Neural progenitor cell (in vitro differentiated cells): ENCODE measurements around the gene IFNG-AS1. TPM values are rescaled to one million over a fixed set of nuclear protein-coding genes. Genes with fewer than 3 reads are reported as not detected.

Source experiments
- DNase-seq: peaks from one replicate; pipeline ENCODE4 v3.0.0-alpha.2; 2016; ENCODE audit warnings: low spot score
- H2AFZ ChIP-seq: fragments of 200-600 bp; sonication (generic); replicated peaks from 2 replicates; pipeline ENCODE4 v1.6.1; 2016; ENCODE audit warnings: antibody characterized with exemption
- H3F3A ChIP-seq: fragments of 200-600 bp; sonication (generic); 2 replicates; pipeline ENCODE4 v1.6.1; 2016; ENCODE audit warnings: antibody characterized with exemption, low read depth
- H3K27ac ChIP-seq: fragments of 200-600 bp; sonication (generic); 2 replicates; pipeline ENCODE4 v1.5.1; 2016; ENCODE audit warnings: mild to moderate bottlenecking
- H3K27me3 ChIP-seq: fragments of 200-600 bp; sonication (generic); 2 replicates; pipeline ENCODE4 v1.6.1; 2016; ENCODE audit warnings: mild to moderate bottlenecking, moderate library complexity
- H3K36me3 ChIP-seq: fragments of 200-600 bp; sonication (generic); 2 replicates; pipeline ENCODE4 v1.5.1; 2016
- H3K4me1 ChIP-seq: fragments of 200-600 bp; sonication (generic); 2 replicates; pipeline ENCODE4 v1.6.1; 2016; ENCODE audit warnings: mixed run types
- H3K4me2 ChIP-seq: fragments of 200-600 bp; sonication (generic); 2 replicates; pipeline ENCODE4 v1.6.1; 2016
- H3K4me3 ChIP-seq: fragments of 200-600 bp; sonication (generic); 2 replicates; pipeline ENCODE4 v1.5.1; 2016
- H3K79me2 ChIP-seq: fragments of 200-600 bp; sonication (generic); 2 replicates; pipeline ENCODE4 v1.6.1; 2016; ENCODE audit warnings: low read depth
- H3K9ac ChIP-seq: fragments of 200-600 bp; sonication (generic); 2 replicates; pipeline ENCODE4 v1.6.1; 2016
- H3K9me3 ChIP-seq: fragments of 200-600 bp; sonication (generic); 2 replicates; pipeline ENCODE4 v1.5.1; 2016; ENCODE audit warnings: low read depth
- H4K20me1 ChIP-seq: fragments of 200-600 bp; sonication (generic); 2 replicates; pipeline ENCODE4 v1.6.1; 2016; ENCODE audit warnings: low read depth
- H3K27ac Mint-ChIP-seq: 3 replicates; pipeline ENCODE4 v1.8.0; 2021; ENCODE audit warnings: mixed read lengths
- H3K27me3 Mint-ChIP-seq: 2 replicates; pipeline ENCODE4 v1.8.0; 2022; ENCODE audit warnings: low read depth, mild to moderate bottlenecking, inconsistent platforms, moderate library complexity, mixed read lengths; ENCODE audit not compliant: insufficient read depth
- H3K36me3 Mint-ChIP-seq: 3 replicates; pipeline ENCODE4 v1.8.0; 2021; ENCODE audit warnings: mixed read lengths
- H3K4me1 Mint-ChIP-seq: 3 replicates; pipeline ENCODE4 v1.8.0; 2021; ENCODE audit warnings: mixed read lengths
- H3K4me3 Mint-ChIP-seq: 3 replicates; pipeline ENCODE4 v1.8.0; 2021; ENCODE audit warnings: mild to moderate bottlenecking, moderate library complexity, mixed read lengths
- H3K9me3 Mint-ChIP-seq: 3 replicates; pipeline ENCODE4 v1.8.0; 2020; ENCODE audit warnings: mixed read lengths
- EZH2 ChIP-seq: fragments of 200-600 bp; sonication (generic); IDR thresholded peaks from 2 replicates; pipeline ENCODE4 v1.6.1; 2017; ENCODE audit warnings: antibody characterized with exemption, mild to moderate bottlenecking, moderate library complexity
- EZH2phosphoT487 ChIP-seq: fragments of 200-600 bp; sonication (generic); IDR thresholded peaks from 2 replicates; pipeline ENCODE4 v1.6.1; 2017; ENCODE audit warnings: antibody characterized with exemption
- total RNA-seq: library from RNA; depleted of rRNA; stranded (reverse); fragments of >200 nt; gene quantifications from 2 replicates; pipeline ENCODE4 v1.2.3, GENCODE V29; 2015; ENCODE audit warnings: low replicate concordance
- TF ChIP-seq, protein P1 (sequence below): fragments of 200-600 bp; sonication (generic); IDR thresholded peaks from 2 replicates; pipeline ENCODE4 v1.5.1; 2017; ENCODE audit warnings: antibody characterized with exemption, mild to moderate bottlenecking

The IFNG-AS1 gene
- total RNA-seq, 1 donor from 2014 or later, result not detected

DNA sequence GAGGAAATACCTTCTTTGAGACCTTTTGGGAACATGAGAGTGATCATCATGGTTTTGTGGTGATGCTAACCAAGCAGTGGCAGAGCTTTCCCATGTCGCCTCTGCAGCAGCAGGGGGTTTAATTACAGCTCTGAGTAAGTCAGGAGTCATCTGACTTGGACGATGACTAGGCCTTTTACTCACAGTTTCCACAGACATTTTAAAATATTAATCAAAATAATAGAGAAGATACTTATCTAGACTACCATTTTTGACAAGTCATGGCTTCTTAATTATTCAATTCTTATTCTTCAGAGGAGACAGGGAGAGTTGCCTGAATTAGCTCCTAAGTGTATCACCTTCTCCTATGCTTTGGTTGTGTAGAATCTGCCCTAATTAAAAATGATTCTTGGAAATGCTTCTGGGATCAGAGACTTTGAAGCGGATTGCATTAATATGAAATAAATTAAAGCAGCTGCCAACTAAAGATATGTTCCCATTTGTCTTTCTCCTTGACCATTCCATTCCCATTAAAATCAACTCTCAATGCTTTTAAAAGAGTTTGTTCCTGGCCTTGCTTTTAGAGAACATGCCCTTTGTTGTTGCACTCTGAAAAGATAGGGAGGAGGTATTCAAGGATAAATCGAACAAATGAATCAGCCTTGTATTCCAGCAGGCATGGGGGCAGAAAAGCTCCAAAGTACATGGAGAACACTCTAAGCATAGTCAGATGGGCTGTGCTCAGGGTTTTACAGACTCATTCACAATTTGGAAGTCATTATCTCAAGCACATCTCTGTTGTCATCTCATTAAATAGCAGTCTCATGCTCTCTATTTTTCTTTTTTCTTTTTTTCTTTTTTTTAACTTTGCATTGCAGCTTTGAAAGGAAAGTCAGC is 7.7 kb upstream of the IFNG-AS1 start:
- no peak overlapping the region for H3K27ac Mint-ChIP-seq
- Histone ChIP-seq H3K4me3 (no peak overlapping the region), H3K9ac (no peak overlapping the region)

DNA sequence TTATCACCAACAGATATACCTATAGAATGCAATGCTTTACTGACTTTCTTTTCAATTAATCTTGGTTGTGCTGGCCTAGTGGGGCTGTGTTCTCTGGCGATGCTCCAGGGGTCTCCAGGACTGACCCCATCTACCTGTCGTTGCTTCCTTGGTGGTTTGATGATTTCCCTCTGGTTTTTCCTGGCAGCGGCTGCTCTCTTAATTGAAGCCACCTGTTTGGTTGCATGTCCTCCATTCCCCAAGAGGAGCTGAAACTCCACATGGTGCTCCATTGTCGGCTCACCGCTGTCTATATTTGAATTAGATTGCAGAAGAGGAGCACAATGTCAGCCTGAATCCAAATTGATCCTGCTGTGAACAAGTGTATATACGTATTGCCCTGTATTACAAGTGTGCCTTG is 7.1 kb upstream of the IFNG-AS1 start:
- Mint-ChIP-seq H3K36me3 (no peaks in the 10 kb centered on the region), H3K27ac (peak overlapping the region; percentile 76), H3K9me3 (peaks cover 2% of the 10 kb centered on the region), H3K4me1 (peaks cover 3% of the 10 kb centered on the region), H3K27me3 (peaks cover 2% of the 10 kb centered on the region), H3K4me3 (no peak overlapping the region)
- Histone ChIP-seq H3K9ac (no peak overlapping the region), H3K4me3 (no peak overlapping the region), H3K27me3 (no peaks in the 10 kb centered on the region), H4K20me1 (no peaks in the 10 kb centered on the region), H3K27ac (no peak overlapping the region), H2AFZ (no peak overlapping the region), H3K36me3 (no peaks in the 10 kb centered on the region), H3K4me1 (peaks cover 8% of the 10 kb centered on the region), H3K79me2 (no peaks in the 10 kb centered on the region), H3K9me3 (no peaks in the 10 kb centered on the region), H3F3A (no peaks in the 10 kb centered on the region), H3K4me2 (no peak overlapping the region)
- DNase-seq, result no peak
- TF ChIP-seq EZH2 (no peak), EZH2phosphoT487 (no peak)
- TF ChIP-seq, protein P1, sequence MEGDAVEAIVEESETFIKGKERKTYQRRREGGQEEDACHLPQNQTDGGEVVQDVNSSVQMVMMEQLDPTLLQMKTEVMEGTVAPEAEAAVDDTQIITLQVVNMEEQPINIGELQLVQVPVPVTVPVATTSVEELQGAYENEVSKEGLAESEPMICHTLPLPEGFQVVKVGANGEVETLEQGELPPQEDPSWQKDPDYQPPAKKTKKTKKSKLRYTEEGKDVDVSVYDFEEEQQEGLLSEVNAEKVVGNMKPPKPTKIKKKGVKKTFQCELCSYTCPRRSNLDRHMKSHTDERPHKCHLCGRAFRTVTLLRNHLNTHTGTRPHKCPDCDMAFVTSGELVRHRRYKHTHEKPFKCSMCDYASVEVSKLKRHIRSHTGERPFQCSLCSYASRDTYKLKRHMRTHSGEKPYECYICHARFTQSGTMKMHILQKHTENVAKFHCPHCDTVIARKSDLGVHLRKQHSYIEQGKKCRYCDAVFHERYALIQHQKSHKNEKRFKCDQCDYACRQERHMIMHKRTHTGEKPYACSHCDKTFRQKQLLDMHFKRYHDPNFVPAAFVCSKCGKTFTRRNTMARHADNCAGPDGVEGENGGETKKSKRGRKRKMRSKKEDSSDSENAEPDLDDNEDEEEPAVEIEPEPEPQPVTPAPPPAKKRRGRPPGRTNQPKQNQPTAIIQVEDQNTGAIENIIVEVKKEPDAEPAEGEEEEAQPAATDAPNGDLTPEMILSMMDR, result no peak

More for the DNA sequence above, 7.7 kb upstream of the IFNG-AS1 start:
- H3K4me1 Mint-ChIP-seq, result peaks cover 3% of the 10 kb centered on the region
- DNase-seq, result no peak
- Histone ChIP-seq H3K9me3 (no peaks in the 10 kb centered on the region), H4K20me1 (no peaks in the 10 kb centered on the region), H3K27ac (no peak overlapping the region), H3K36me3 (no peaks in the 10 kb centered on the region), H3K27me3 (no peaks in the 10 kb centered on the region), H2AFZ (no peak overlapping the region), H3K4me2 (no peak overlapping the region), H3K4me1 (peaks cover 8% of the 10 kb centered on the region), H3F3A (no peaks in the 10 kb centered on the region), H3K79me2 (no peaks in the 10 kb centered on the region)
- H3K9me3 Mint-ChIP-seq, result peaks cover 2% of the 10 kb centered on the region
- H3K27me3 Mint-ChIP-seq, result peaks cover 4% of the 10 kb centered on the region
- H3K36me3 Mint-ChIP-seq, result no peaks in the 10 kb centered on the region
- H3K4me3 Mint-ChIP-seq, result no peak overlapping the region
- TF ChIP-seq EZH2, result no peak
- TF ChIP-seq EZH2phosphoT487, result no peak
- TF ChIP-seq, protein P1, result no peak

DNA sequence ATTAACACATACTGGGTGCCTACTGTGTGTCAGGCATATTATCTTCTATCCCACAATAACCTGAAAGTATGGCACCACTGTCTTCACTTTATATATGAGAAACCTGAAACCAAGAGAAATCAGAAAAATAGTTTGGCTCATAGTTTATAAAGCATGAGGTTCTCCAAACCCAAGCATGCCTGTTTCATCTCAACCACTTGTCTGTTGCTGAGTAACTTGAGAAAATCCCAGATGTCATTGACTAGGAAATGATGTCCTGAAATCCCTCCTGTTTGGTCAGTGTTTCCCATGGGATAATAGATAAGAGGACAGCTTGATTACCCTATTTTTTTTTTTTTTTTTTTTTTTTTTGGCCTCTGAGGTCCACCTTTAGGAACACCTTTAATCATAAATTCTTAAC is 2.6 kb upstream of the IFNG-AS1 start:
- Histone ChIP-seq H4K20me1 (no peaks in the 10 kb centered on the region), H3K4me3 (no peak overlapping the region), H3K27ac (no peak overlapping the region), H2AFZ (no peak overlapping the region), H3F3A (peaks cover 6% of the 10 kb centered on the region), H3K9ac (no peak overlapping the region), H3K4me2 (no peak overlapping the region), H3K9me3 (no peaks in the 10 kb centered on the region), H3K79me2 (no peaks in the 10 kb centered on the region), H3K27me3 (no peaks in the 10 kb centered on the region), H3K4me1 (peaks cover 18% of the 10 kb centered on the region), H3K36me3 (no peaks in the 10 kb centered on the region)
- Mint-ChIP-seq H3K27me3 (no peaks in the 10 kb centered on the region), H3K9me3 (no peaks in the 10 kb centered on the region), H3K4me1 (peaks cover 3% of the 10 kb centered on the region), H3K36me3 (no peaks in the 10 kb centered on the region), H3K27ac (no peak overlapping the region), H3K4me3 (no peak overlapping the region)
- no peak for DNase-seq
- TF ChIP-seq, protein P1, result no peak
- no peak for TF ChIP-seq EZH2
- TF ChIP-seq EZH2phosphoT487, result no peak
